Keratinocyte (primary cell): ENCODE data around the gene CTSZ.

ENCODE experiments used
- EZH2 ChIP-seq: IDR thresholded peaks from one replicate; pipeline ENCODE4 v1.6.1; 2012; ENCODE audit warnings: inconsistent platforms, mild to moderate bottlenecking, low read length, moderate library complexity
- TF ChIP-seq, protein P1 (sequence below), 3 experiments: IDR thresholded peaks in 1 of 3; conservative IDR thresholded peaks in 1 of 3; optimal IDR thresholded peaks in 1 of 3; 2 replicates in 2 of 3; 3 replicates in 1 of 3; pipeline versions ENCODE3 to v1.5.1; 2011; ENCODE audit warnings: low read length in 3 of 3, mild to moderate bottlenecking in 3 of 3, moderate library complexity in 2 of 3, control low read depth in 1 of 3, inconsistent platforms in 1 of 3; ENCODE audit not compliant: insufficient read depth in 2 of 3; ENCODE audit errors: extremely low read depth in 1 of 3

DNA sequence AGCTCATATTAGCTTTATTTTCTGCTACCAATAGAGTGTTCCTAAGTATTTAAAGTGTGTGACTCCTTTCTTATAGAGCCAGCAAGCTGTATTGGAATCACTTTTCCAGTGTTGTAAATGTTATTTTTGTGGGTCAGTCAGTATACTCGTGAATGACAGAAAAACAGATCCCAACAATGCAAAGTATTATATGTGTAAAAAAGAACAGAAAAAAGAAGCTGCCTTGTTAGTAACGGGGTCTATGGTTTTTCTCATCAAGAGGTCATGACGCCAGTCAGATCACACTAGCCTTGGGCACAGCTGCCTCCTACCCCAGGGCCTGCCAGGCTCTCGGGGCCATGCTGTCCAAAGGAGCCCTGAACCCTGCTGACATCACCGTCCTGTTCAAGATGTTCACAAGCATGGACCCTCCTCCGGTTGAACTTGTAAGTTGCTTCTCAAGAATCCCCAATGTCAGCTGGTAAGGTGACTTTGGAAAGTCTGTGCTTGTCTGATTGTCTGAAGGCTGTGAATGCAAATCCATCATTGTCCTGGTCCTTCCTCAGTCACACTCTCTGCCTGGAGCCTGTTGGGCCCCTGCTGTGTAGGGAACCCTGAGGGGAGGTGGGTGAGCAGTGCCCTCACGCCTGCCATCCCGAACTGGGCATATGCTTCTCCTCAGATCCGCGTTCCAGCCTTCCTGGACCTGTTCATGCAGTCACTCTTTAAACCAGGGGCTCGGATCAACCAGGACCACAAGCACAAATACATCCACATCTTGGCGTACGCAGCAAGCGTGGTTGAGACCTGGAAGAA is 16.2 kb downstream of the CTSZ start:
- TF ChIP-seq, protein P1, sequence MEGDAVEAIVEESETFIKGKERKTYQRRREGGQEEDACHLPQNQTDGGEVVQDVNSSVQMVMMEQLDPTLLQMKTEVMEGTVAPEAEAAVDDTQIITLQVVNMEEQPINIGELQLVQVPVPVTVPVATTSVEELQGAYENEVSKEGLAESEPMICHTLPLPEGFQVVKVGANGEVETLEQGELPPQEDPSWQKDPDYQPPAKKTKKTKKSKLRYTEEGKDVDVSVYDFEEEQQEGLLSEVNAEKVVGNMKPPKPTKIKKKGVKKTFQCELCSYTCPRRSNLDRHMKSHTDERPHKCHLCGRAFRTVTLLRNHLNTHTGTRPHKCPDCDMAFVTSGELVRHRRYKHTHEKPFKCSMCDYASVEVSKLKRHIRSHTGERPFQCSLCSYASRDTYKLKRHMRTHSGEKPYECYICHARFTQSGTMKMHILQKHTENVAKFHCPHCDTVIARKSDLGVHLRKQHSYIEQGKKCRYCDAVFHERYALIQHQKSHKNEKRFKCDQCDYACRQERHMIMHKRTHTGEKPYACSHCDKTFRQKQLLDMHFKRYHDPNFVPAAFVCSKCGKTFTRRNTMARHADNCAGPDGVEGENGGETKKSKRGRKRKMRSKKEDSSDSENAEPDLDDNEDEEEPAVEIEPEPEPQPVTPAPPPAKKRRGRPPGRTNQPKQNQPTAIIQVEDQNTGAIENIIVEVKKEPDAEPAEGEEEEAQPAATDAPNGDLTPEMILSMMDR (optimal IDR thresholded peaks at IDR 0.05 in 1 of 3, IDR thresholded peaks at IDR 0.05 in 1 of 3, conservative IDR thresholded peaks at IDR 0.05 in 1 of 3; ENCODE audit: extremely low read depth in 1 of 3, insufficient read depth in 2 of 3, low read length in 3 of 3) = no peak
- no peak for TF ChIP-seq EZH2
